HG03095 (cell line): ENCODE measurements around the gene RAC2.

Experiments used
- ATAC-seq: cut with Tn5 transposase; IDR thresholded peaks from one replicate; pipeline ENCODE4 v1.9.1; 2021; ENCODE audit warnings: moderate library complexity; ENCODE audit not compliant: unreplicated experiment

Gene RAC2

GRCh38 chr22:37178350-37179125 is 65.5 kb downstream of the RAC2 start:
- no peak for ATAC-seq

GRCh38 chr22:37177755-37178154 is 66.3 kb downstream of the RAC2 start:
- no peak for ATAC-seq

- no peak for ATAC-seq
Measured at GRCh38 chr22:37177221-37177620, 66.8 kb downstream of the RAC2 start.

- no peak for ATAC-seq
Measured at GRCh38 chr22:37176464-37177061, 67.5 kb downstream of the RAC2 start.

GRCh38 chr22:37175414-37176281 is 68.4 kb downstream of the RAC2 start:
- ATAC-seq, result no peak
